Nephron progenitor cell (in vitro differentiated cells): ENCODE data around the gene HOXA13.

ENCODE experiments used
- DNase-seq: peaks from one replicate; pipeline ENCODE4 v3.0.0; 2021
- H3K27ac Mint-ChIP-seq: 2 replicates; pipeline ENCODE4 v1.8.0; 2021; ENCODE audit warnings: mild to moderate bottlenecking, moderate library complexity, mixed read lengths
- H3K27me3 Mint-ChIP-seq: 2 replicates; pipeline ENCODE4 v1.8.0; 2021; ENCODE audit warnings: mild to moderate bottlenecking, low read depth, mixed read lengths; ENCODE audit not compliant: poor library complexity
- H3K36me3 Mint-ChIP-seq: 2 replicates; pipeline ENCODE4 v1.8.0; 2021; ENCODE audit warnings: low read depth, mixed read lengths
- H3K4me1 Mint-ChIP-seq: 2 replicates; pipeline ENCODE4 v1.8.0; 2021; ENCODE audit warnings: mixed read lengths
- H3K4me3 Mint-ChIP-seq: 2 replicates; pipeline ENCODE4 v1.8.0; 2021; ENCODE audit warnings: mild to moderate bottlenecking, moderate library complexity, mixed read lengths
- H3K9me3 Mint-ChIP-seq: 2 replicates; pipeline ENCODE4 v1.8.0; 2021; ENCODE audit warnings: mild to moderate bottlenecking, moderate library complexity, mixed read lengths
- TF ChIP-seq, protein P1 (sequence below): fragments of 200-600 bp; sonication (generic); IDR thresholded peaks from 2 replicates; pipeline ENCODE4 v1.5.0; 2021; ENCODE audit warnings: antibody characterized with exemption

Gene HOXA13

DNA sequence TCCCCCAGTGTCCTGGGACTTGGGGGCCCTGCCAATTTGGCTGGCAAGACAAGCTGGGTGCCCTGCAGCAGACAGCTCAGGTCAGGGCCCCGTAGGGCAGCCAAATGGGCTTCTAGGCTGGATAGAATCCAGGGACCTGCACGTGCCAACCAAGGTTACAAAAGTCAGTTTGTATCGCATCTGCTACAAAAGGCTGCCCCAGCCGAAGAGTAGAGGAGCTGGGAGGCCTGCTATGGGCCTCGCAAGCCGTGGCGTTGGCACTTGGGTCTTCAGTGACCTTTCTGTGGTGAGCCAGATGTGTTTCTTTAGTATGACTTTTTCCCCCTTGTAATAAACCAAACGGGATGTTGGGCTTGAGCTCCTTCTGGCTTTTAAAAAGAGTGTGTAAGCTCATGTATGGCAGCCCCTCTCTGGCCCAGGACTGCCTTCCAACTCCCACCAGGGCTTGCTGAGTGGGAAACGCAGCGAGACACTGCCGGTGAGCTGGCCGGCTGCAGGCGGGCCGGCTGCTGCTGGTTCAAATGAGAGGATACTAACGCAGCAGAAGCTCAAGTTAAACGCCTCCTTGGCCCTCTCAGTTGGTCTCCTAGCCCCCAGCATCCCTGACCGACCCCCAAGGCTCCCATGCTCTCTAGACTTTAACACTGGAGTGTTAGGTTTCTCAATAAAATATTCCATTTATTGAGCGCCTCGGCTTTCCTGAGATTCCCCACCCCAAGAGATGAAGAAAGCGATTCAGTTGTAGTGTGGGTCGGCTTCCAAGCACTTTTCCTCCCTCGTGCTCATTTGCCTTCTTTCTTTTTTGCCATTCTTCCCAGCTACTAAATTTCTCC is 22.7 kb downstream of the HOXA13 start:
- H3K27me3 Mint-ChIP-seq: peaks cover 41% of the 10 kb centered on the region
- peak overlapping the region; percentile 97 for H3K4me3 Mint-ChIP-seq
- DNase-seq: peak; percentile 26
- TF ChIP-seq, protein P1, sequence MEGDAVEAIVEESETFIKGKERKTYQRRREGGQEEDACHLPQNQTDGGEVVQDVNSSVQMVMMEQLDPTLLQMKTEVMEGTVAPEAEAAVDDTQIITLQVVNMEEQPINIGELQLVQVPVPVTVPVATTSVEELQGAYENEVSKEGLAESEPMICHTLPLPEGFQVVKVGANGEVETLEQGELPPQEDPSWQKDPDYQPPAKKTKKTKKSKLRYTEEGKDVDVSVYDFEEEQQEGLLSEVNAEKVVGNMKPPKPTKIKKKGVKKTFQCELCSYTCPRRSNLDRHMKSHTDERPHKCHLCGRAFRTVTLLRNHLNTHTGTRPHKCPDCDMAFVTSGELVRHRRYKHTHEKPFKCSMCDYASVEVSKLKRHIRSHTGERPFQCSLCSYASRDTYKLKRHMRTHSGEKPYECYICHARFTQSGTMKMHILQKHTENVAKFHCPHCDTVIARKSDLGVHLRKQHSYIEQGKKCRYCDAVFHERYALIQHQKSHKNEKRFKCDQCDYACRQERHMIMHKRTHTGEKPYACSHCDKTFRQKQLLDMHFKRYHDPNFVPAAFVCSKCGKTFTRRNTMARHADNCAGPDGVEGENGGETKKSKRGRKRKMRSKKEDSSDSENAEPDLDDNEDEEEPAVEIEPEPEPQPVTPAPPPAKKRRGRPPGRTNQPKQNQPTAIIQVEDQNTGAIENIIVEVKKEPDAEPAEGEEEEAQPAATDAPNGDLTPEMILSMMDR: no peak
- no peaks in the 10 kb centered on the region for H3K9me3 Mint-ChIP-seq
- H3K36me3 Mint-ChIP-seq: peaks cover 4% of the 10 kb centered on the region
- peak overlapping the region; percentile 95 for H3K27ac Mint-ChIP-seq
- H3K4me1 Mint-ChIP-seq: peaks cover 73% of the 10 kb centered on the region

DNA sequence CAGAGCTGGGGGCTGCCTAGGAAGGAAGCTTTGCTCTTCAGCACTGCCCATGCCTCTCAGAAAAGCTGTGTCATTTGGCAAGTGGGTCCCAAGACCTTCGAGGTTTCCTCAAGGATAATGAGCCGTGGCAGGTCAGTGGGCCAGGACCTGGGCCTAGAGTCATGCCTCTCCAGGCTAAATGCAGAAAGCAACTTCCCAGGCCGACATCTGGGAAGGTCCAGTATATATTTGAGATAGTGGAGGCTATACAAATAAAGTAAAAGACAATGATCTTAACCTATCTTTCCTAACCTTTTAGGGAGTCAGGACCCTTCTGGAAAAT is 23.4 kb downstream of the HOXA13 start:
- peaks cover 43% of the 10 kb centered on the region for H3K27me3 Mint-ChIP-seq
- TF ChIP-seq, protein P1: no peak
- peaks cover 11% of the 10 kb centered on the region for H3K36me3 Mint-ChIP-seq
- peak overlapping the region; percentile 95 for H3K27ac Mint-ChIP-seq
- H3K9me3 Mint-ChIP-seq: no peaks in the 10 kb centered on the region
- peak overlapping the region; percentile 97 for H3K4me3 Mint-ChIP-seq
- DNase-seq: peak; percentile 4
- peaks cover 76% of the 10 kb centered on the region for H3K4me1 Mint-ChIP-seq

DNA sequence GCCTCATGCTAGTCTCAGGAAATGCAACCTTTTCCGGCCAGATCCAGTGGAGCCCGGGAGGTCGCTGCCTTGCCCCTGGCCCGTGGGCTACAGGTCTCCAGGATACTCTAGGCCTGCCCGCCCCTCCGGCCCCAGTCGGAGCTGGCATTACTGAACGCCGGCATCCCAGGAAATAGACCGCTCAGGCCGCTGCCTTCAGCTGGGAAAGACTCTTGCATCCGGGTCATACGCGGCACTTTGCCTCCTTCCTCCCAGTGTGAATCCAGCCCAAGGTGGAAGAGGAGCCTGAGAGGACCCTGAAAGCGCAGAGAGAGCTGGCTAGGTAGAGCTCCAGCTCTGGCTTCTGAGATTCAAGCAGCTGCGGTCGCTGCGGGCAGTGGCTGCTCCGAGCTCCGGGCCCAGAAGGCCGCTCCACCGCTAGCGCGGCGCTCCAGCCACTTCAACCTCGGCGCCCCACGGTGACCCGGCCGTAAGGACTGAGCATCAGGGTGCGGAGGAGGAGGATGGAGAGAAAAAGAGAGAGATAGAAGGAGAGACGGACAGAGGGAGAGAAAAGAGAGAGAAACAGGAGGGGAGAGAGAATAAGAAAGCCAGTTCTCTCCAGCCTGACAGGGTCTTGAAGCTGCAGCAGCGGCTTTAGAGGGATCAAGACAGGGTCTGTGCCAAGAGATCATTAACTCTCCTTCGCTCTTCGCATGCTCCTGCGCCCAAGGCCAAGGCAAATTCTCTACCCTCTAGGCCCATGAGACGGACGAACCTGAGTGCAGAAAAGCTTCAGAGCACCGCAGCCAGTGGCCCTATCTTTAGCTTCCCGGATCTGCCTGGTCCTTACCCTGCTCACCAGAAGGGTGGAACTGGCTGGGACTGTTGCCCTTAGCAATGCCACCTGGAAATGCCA is 24.0 kb downstream of the HOXA13 start:
- TF ChIP-seq, protein P1: no peak
- Mint-ChIP-seq H3K27ac (peak overlapping the region; percentile 95), H3K4me1 (peaks cover 75% of the 10 kb centered on the region), H3K4me3 (peak overlapping the region; percentile 97), H3K9me3 (no peaks in the 10 kb centered on the region), H3K27me3 (peaks cover 41% of the 10 kb centered on the region), H3K36me3 (peaks cover 17% of the 10 kb centered on the region)
- peak; percentile 48 for DNase-seq

DNA sequence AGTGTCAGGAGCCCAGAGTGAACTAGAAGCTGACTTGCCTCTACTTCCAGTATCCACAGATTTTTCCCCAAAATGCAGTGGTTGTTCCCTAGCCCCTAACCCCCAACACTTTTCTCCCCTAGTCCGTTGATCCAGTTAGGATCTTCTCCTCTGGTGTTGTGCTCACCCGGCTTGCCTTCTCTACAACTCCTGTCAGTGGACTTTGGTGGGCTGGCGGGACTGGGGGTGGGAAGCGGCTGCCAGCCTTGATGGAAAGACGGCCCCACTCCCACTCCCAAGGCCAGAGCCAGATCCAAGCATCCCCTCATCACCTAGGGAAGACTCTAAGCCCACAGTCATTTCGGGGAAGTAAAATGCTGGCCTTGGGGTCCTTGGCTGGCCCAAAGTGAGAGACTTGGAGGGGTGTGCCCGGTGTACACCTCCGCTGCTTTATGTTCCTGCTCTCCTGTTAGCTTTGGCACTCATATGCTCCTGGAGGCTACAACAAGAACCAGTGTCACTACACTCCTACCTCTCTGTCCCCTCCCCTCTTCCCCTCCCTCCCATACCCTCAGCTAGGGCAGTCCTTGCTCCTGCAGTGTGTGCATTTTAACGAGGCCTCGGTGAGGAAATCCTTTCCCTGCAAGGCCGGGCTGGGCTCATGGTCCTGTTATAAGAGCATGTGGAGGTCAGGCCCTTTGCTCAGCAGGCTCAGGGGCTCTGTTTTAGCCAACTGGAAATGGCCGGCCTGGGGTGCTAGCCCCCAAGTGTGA is 24.8 kb downstream of the HOXA13 start:
- Mint-ChIP-seq H3K4me3 (peak overlapping the region; percentile 97), H3K27ac (peak overlapping the region; percentile 95), H3K4me1 (peaks cover 75% of the 10 kb centered on the region), H3K36me3 (peaks cover 25% of the 10 kb centered on the region), H3K27me3 (peaks cover 41% of the 10 kb centered on the region), H3K9me3 (no peaks in the 10 kb centered on the region)
- TF ChIP-seq, protein P1: no peak
- DNase-seq: peak; percentile 36

DNA sequence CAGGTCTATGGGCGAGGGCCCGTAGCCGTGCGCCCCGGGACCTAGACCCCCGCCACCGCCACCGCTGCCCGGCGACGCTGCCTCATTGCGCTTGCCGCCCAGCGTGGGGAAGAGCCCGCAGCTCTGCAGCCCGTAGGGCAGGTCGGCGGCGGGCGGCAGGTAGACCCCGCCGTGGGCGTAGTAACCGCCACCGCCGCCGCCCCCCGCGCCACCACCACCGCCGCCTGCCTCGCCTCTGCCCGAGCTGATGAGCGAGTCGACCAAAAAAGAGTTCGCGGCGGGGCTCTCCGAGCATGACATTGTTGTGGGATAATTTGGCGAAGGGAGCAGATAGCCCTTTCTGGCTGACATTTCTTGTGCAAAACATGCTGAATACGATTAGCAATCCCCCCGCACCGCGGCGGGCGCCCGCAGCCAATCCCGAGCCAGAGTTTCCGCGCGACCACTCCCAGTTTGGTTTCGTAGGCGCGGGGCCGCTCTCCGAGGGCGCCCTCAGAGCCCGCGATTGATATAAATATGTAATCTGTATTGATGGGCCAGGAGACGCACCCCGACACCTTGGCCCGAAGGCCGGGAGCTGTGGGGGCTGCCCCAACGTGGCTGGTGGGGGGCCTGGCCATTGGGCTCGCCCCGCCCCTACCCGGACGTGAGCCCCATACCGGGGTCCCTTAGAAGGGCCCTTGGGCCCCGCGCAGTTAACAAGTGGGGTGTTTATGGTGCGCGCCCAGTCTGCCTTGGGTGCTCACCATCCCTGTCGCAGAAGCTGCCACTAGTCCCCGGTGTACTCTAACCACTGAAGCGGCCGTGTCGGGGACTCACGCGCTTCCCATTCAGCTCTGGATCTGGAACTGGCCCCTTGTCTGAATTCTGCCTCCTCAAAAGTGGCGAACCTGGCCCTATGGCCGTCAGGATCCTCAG is 25.7 kb downstream of the HOXA13 start, which contains the start of gene HOXA10:
Gene HOXA10, minus strand, starts transcription at position 365 of the 918 bp plus-strand sequence. Its CDS starts 14 bp downstream, at position 351.
- TF ChIP-seq, protein P1: no peak
- H3K27ac Mint-ChIP-seq: peak within 1 kb of the TSS; percentile 95
- H3K4me3 Mint-ChIP-seq: peak within 1 kb of the TSS; percentile 97
- peaks cover 67% of the 10 kb centered on the region for H3K4me1 Mint-ChIP-seq
- H3K36me3 Mint-ChIP-seq: peaks cover 26% of the 10 kb centered on the region
- peak; percentile 74 for DNase-seq
- H3K9me3 Mint-ChIP-seq: no peaks in the 10 kb centered on the region
- H3K27me3 Mint-ChIP-seq: peaks cover 34% of the 10 kb centered on the region
